GM21619 (cell line): ENCODE results near the gene SEMA7A.
"Not testable (repeated sequence)": the region's sequence is repeated elsewhere in the genome, so short reads cannot be mapped to it uniquely, and the experiment has no call there.

Experiments used
- ATAC-seq: cut with Tn5 transposase; IDR thresholded peaks from one replicate; pipeline ENCODE4 v1.9.1; 2021; ENCODE audit not compliant: unreplicated experiment

The SEMA7A gene, protein sequence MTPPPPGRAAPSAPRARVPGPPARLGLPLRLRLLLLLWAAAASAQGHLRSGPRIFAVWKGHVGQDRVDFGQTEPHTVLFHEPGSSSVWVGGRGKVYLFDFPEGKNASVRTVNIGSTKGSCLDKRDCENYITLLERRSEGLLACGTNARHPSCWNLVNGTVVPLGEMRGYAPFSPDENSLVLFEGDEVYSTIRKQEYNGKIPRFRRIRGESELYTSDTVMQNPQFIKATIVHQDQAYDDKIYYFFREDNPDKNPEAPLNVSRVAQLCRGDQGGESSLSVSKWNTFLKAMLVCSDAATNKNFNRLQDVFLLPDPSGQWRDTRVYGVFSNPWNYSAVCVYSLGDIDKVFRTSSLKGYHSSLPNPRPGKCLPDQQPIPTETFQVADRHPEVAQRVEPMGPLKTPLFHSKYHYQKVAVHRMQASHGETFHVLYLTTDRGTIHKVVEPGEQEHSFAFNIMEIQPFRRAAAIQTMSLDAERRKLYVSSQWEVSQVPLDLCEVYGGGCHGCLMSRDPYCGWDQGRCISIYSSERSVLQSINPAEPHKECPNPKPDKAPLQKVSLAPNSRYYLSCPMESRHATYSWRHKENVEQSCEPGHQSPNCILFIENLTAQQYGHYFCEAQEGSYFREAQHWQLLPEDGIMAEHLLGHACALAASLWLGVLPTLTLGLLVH

DNA sequence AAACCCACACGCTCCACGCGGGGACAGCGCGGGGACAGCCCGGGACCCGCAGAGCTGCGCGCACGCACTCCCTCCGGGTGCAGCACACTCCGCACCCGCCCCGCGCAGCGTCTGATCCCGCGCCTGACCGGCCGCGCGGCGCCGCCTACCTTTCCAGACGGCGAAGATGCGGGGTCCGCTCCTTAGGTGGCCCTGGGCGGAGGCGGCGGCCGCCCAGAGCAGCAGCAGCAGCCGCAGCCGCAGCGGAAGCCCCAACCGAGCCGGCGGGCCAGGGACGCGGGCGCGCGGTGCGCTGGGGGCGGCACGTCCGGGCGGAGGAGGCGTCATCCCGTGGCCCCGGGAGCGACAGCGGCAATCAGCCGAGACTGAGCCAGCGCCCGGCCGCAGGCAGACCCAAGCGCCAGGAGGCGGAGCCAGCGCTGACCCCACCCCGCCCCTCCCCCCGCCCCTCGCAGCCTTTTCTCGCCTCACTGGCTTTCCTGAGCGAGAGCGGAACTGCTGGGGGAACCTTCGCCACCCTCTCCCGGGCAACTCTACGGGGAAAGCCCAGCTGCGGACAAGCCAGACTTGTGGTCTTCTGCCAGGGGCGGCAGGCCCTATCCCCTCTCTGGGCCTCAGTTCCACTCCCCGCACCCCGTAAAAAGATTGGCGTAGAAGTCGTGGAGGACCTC lies at the start of gene SEMA7A:
Gene SEMA7A (minus strand): TSS at position 367 of the 671 bp plus-strand sequence. CDS start 40 bp downstream, at position 327.
- ATAC-seq: peak; percentile 59

DNA sequence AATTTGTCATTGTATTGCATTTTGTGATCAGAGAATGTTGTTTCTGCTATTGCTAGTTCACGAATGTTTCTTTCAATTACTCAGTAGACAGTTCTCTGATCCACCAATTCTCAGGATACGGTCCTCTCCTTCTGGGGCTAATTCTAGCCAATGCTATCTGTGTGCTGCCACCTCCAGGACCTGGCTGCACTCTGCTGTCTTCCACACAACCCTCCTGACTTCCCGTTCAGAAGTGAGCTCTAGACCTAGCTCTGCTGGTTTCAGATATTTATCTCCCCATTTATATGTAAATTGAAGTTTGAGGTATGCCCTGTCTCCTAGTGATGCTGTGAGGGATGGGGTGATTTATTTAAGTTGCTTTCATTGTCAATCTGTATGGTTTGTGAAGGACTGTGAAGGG lies 48.9 kb upstream of the SEMA7A start:
- no peak for ATAC-seq

DNA sequence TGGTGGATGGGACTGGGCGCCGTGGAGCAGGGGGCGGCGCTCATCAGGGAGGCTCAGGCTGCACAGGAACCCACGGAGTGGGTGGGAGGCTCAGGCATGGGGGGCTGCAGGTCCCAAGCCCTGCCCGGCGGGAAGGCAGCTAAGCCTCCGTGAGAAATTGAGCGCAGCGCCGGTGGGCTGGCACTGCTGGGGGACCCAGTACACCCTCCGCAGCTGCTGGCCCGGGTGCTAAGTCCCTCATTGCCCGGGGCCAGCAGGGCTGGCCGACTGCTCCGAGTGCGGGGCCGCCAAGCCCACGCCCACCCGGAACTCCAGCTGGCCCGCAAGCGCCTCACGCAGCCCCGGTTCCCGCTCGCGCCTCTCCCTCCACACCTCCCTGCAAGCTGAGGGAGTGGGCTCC lies 46.6 kb upstream of the SEMA7A start:
- not testable (repeated sequence) for ATAC-seq

DNA sequence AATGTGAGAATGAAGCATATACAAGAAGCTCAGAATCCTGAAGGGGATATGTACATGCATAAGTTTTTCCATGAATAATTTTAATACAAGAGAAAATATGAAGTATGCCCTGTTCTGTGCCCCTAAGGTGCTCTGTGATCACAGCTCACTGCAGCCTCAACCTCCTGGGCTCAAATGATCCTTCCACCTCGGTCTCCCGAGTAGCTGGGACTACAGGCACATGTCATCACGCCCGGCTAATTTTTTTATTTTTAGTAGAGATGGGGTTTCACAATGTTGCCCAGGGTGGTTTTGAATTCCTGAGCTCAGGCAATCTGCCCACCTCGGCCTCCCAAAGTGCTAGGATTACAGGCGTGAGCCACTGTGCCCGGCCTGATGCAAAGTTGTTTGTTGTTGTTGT lies 37.9 kb upstream of the SEMA7A start:
- ATAC-seq: not testable (repeated sequence)

DNA sequence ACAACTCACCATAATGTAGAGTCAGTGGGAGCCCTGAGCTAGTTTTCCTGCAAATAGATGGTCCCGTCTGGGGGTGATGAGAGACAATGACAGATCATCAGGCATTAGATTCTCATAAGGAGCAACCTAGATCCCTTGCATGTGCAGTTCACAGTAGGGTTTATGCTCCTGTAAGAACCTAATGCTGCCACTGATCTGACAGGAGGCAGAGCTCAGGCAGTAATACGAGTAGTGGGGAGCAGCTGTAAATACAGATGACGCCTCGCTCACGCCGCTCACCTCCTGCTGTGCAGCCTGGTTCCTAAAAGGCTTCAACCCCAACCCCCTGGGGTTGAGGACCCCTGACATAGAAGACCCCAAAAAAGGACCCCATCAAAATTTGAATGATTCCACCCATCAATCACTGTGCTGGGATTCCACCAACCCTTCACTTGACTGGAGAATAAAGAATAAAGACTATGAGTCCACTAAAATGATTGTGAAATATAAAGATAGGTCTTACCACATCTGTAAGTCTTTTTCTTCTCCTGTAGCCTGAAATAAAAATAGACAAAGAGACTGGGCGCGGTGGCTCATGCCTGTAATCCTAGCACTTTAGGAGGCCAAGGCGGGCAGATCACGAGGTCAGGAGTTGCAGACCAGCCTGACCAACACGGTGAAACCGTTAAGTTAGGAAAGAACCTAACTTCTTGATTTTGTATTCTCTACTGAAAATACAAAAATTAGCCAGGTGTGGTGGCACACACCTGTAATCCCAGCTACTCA lies 37.1 kb upstream of the SEMA7A start:
- ATAC-seq: no peak

DNA sequence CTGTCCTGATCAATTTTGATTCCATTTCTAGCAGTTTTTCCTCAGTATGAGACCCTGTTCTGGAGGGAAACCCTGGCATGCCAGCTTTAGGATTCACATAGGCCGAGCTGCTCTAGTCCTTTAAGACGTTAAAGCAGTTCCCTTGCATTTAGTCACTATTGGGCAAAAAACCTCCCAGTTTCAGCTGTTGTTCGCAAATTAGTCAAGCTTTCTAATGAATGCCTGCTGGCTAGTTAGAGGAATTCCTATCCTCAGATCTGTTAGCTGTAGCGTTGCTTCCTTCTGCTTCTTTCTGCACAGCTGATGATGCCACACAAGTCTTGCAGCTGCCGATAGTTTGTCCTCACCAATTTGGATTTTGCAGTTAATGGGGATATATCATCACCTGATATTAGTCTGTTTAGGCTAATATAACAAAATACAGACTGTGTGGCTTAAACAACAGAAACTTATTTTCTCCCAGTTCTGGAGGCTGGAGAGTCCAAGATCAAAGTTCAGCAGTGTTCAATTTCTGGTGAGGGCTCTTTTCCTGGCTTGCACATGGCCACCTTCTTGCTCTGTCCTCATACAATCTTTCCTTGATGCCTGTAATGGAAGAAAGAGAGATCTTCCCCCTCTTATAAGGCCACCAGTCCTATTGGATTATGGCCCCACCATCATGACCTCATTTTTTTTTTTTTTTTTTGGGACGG lies 34.7 kb upstream of the SEMA7A start:
- no peak for ATAC-seq

DNA sequence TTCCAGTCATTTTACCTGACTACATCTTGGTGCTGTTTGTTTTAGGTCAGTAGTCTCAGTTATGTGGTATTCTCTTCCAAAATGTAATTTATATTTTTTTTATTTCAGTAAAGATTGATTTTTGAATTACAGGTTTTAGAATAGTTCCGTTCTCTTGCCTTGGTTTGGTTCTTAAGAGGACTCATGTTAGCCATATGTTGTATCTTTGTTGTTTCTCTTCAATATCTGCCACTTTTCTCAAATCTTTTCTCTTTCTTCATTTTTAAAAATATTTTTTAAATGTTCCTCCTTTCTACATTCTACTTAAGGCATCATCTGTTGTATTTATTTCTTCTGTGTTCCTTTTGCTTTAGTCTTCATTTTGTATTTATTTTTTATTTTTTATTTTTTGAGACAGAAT lies 32.8 kb upstream of the SEMA7A start:
- no peak for ATAC-seq

DNA sequence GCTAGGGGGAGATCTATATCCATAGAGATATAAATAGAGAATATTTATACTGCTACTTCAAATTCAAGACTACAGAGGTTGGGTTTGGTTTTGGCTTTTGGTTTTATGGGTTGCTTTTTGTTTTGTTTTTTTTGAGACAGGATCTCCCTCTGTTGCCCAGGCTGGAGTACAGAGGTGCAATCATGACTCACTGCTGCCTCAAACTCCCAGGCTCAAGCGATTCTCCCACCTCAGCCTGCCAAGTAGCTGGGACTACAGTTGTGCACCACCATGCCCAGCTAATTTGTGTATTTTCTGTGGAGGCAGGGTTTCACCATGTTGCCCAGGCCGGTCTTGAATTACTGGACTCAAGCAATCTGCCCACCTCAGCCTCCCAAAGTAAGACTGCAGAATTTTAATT lies 31.1 kb upstream of the SEMA7A start:
- ATAC-seq: no peak

DNA sequence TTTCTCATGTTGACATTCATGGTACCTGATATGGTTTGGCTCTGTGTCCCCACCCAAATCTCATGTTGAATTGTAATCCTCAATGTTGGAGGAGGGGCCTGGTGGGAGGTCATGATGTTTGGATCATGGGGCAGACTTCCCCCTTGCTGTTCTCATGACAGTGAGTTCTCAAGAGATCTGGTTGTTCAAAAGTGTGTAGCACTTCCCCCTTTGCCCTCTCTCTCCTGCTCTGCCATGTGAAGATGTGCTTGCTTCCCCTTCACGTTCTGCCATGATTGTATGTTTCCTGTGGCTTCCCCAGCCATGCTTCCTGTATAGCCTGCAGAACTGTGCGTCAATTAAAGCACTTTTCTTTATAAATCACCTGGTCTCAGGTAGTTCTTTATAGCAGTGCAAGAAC lies 30.5 kb upstream of the SEMA7A start:
- no peak for ATAC-seq

DNA sequence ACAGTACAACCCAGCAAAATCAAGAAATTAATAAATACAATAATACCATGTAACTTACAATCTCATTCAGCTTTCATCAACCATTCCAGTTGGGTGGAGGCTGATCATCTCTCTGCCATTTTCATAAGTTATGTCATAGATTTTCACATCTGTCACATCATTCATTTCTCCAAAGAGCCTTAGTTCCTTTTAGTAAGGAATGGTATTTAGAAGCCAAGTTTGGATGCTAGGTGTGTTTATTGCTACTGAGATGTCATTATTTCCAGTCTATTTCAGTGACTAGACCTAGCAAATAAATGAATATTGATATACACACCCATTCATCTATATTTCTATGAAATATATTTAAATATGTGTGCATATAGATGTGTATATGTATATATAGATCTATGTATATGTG lies 29.9 kb upstream of the SEMA7A start:
- no peak for ATAC-seq

DNA sequence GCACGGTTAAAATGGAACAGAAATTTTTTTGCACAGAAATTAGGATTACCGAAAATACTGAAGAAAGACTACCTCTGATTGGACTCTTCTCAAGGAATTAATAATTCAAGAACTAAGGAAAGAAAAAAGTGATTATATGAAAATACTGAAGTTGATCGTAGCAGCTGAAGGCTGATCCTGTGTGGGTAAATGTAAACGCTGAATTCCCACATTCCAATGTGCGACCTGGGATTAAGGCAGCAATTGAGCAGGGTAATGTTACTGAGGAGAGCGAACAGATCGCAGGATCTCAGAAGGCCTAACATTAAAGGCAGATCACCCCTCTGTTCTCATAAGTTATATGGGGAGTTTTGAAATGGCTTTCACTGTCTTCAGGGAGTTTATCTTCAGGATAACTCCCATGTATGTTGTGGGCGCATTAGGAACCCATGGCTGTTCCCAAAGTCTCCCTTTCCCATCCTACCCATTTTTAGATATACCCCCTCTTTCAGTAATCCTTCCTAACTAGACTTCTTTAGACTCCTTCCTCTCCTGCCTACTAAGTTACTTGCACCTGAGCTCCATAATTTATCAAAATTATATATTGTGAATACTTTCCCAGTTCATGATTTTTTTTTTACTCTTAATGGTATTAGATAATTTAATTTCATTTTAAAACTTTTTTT lies 28.2 kb upstream of the SEMA7A start:
- ATAC-seq: no peak

DNA sequence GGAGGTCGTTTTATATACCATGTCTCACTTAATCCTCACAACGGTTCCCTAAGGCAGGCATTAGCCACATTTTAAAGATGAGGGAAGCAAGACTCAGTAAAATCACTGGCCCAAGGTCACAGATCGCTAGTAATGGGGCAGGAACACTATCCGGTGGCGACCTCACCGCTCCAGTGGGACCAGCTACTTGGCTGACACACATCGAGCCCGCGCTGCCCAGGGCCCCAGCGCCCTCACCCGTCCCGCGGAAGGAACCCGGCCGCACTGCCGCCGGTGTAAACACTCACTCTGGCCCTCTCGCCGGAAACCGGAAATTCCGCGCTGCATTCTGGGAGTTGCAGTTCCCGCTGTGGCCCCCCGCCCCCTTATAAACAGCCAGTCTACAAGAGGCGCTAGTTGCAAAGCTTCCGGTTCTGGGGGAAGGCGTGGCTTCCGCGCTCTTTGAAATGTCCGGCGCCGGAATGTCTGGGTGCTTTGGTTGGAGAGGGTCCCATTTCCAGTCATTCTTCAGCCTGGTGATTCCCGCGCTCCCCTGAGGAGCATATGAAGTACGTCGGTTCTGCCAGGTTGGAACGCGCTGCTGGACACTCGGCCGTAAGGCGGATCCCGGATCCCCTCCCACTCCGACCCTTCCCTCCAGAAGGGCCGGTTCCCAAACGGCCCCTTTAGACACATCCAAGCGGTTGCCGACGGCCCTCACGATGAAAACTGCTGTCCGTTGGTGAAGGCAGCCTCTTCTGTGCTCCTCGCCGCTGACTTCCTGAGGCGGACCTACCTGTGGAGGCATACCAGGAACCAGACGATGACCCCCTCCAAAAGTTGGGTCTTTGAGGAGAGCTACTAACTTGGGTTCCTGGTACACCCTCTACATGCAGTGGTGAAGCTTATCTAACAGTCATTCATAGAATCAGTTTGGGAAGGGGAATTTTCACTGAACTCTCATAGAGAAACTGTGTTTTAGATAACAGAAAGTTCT lies 27.4 kb upstream of the SEMA7A start, which contains the start of gene UBL7:
Gene UBL7 (minus strand): TSS at position 290 of the 976 bp plus-strand sequence. CDS start 2,293 bp downstream, outside the sequence.
- peak; percentile 76 for ATAC-seq

DNA sequence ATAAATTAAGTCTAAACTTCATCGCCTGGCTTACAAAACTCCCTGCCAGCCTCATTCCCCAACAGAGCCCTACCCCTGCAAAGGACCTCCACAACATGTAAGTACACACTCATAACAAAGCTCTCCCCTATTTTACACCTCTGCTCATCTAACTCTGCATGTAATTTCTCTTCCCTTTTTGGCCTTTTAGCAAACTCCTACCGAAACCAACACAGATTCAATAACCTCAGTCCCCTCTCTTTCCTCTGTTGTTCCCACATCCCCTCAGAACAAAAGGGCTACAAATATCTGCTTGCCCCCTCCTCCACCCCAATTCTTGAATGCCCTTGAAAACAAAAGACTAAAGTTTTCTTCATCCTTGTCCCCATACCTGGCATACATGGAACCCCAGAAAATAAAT lies 26.5 kb upstream of the SEMA7A start:
- no peak for ATAC-seq

DNA sequence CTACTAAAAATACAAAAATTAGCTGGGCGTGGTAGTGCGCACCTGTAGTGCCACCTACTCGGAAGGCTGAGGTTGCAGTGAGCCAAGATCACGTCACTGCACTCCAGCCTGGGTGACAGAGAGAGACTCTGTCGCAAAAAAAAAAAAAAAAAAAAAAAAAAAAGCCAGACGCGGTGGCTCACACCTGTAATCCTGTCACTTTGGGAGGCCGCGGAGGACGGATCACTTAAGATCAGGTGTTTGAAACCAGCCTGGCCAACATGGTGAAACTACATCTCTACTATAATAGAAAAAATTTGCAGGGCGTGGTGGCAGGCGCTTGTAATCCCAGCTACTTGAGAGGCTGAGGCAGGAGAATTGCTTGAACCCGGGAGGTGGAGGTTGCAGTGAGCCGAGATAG lies 26.0 kb upstream of the SEMA7A start:
- not testable (repeated sequence) for ATAC-seq

DNA sequence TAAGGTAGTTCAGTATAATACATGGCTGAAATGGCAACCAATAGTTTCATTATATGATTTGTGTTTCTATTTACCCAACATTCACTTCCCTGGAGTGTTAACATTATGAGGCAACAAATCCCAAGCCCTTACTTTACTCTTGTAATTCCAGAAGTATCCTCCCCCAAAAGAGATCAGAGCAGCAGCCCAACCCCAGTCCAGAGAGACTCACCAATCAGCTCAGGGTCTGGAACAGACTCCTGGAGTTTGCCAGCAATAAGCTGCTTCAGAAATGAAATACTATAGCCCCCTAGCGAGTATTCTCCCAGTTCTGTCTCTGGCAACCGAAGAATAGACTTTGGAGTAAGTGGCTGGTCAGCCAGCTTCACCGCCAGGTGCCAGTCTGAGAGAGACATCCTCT lies 24.7 kb upstream of the SEMA7A start:
- ATAC-seq: no peak

DNA sequence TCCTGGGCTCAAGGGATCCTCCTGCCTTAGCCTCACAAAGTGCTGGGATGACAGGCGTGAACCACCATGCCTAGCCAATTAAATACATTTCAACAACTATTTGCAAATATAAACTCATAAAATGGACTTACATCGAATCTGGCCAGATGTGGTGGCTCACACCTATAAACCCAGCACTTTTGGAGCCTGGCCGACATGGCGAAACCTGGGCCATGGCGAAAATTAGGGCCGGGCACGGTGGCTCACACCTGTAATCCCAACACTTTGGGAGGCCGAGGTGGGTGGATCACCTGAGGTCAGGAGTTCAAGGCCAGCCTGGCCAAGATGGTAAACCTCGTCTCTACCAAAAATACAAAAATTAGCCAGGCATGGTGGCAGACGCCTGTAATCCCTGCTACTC lies 23.3 kb upstream of the SEMA7A start:
- ATAC-seq: not testable (repeated sequence)

DNA sequence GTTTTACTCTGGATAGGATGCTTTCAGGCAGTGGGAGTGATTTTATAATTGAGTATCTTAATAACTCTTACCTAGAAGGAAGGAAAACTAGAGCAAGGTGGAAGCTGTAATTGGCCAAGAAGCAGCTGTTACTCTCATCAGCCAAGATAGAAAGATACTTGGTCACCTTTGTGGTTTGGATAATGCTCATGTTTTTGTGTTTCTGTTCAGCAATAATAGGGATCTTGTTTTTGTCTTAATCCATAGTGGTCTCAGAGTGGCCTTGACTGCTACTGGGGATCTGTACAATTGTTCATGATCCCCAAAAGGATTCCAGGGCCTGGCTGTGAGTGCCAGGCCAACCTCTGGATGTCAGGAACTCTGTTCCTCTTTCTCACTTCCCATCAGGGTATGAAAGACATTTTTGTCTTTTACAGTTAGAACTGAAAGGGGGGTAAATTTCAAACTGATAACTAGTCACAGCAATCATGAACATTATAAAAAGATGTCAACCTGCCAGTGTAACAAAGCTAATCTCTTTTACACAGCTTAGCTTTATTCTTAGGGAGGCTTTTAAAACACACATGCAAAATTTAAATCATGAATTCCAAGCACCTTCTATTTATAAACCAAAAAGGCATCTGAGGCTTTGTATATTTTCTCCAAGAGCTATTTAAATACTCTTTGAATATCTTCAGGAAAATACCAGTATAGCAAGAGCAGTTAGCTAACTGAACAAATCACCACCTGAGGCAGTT lies 21.2 kb upstream of the SEMA7A start:
- no peak for ATAC-seq
